DND-41 (cell line): ENCODE data around the gene CEBPB.

ENCODE experiments used
- ATAC-seq: fragments of 200-7000 bp; cut with Tn5 transposase; 3 replicates; pipeline ENCODE4 v1.9.1; 2021; ENCODE audit warnings: low read depth; ENCODE audit not compliant: insufficient read depth
- DNase-seq: peaks from one replicate; pipeline ENCODE4 v3.0.0-alpha.2; 2020
- H2AFZ ChIP-seq: 2 replicates; pipeline ENCODE4 v1.6.0; 2012; ENCODE audit warnings: low read depth, low read length
- H3K27ac ChIP-seq: 2 replicates; pipeline ENCODE4 v1.5.1; 2012; ENCODE audit warnings: low read length, inconsistent platforms
- H3K27me3 ChIP-seq: fragments of 200-600 bp; sonication (generic); 2 replicates; pipeline ENCODE4 v1.6.0; 2012; ENCODE audit warnings: low read length, mild to moderate bottlenecking, inconsistent platforms; ENCODE audit not compliant: insufficient read depth, poor library complexity
- H3K36me3 ChIP-seq: 2 replicates; pipeline ENCODE4 v1.5.1; 2012; ENCODE audit warnings: low read length, inconsistent platforms; ENCODE audit not compliant: insufficient read depth
- H3K4me1 ChIP-seq: 2 replicates; pipeline ENCODE4 v1.5.1; 2012; ENCODE audit warnings: mild to moderate bottlenecking, low read length; ENCODE audit not compliant: insufficient read depth
- H3K4me2 ChIP-seq: 2 replicates; pipeline ENCODE4 v1.6.0; 2012; ENCODE audit warnings: mild to moderate bottlenecking, moderate library complexity, low read length, inconsistent platforms; ENCODE audit not compliant: insufficient read depth
- H3K4me3 ChIP-seq, 2 experiments: fragments of 200-600 bp in 1 of 2; shearing (Covaris generic) in 1 of 2; 2 replicates each; pipeline ENCODE4 v1.5.1; 2012 to 2016; ENCODE audit warnings: inconsistent platforms in 2 of 2, low read length in 2 of 2, mild to moderate bottlenecking in 2 of 2, low read depth in 1 of 2, moderate library complexity in 1 of 2
- H3K79me2 ChIP-seq: 2 replicates; pipeline ENCODE4 v1.6.0; 2012; ENCODE audit warnings: low read length, inconsistent platforms; ENCODE audit not compliant: insufficient read depth
- H3K9ac ChIP-seq: 2 replicates; pipeline ENCODE4 v1.6.0; 2012; ENCODE audit warnings: low read depth, mild to moderate bottlenecking, inconsistent platforms, low read length, moderate library complexity
- H3K9me3 ChIP-seq: 2 replicates; pipeline ENCODE4 v1.5.1; 2012; ENCODE audit warnings: low read length, moderate library complexity, mild to moderate bottlenecking, inconsistent platforms; ENCODE audit not compliant: insufficient read depth, severe bottlenecking
- H4K20me1 ChIP-seq: 2 replicates; pipeline ENCODE4 v1.6.0; 2012; ENCODE audit warnings: low read length; ENCODE audit not compliant: insufficient read depth
- EZH2 ChIP-seq: IDR thresholded peaks from 3 replicates; pipeline ENCODE4 v1.6.1; 2012; ENCODE audit warnings: borderline replicate concordance, low read depth, mild to moderate bottlenecking, moderate library complexity, low read length, inconsistent platforms; ENCODE audit not compliant: severe bottlenecking
- TF ChIP-seq, protein P1 (sequence below): IDR thresholded peaks from 2 replicates; pipeline ENCODE4 v1.5.1; 2012; ENCODE audit warnings: borderline replicate concordance, low read length, moderate library complexity, mild to moderate bottlenecking; ENCODE audit not compliant: poor library complexity, severe bottlenecking; ENCODE audit errors: extremely low read depth

Gene CEBPB

DNA sequence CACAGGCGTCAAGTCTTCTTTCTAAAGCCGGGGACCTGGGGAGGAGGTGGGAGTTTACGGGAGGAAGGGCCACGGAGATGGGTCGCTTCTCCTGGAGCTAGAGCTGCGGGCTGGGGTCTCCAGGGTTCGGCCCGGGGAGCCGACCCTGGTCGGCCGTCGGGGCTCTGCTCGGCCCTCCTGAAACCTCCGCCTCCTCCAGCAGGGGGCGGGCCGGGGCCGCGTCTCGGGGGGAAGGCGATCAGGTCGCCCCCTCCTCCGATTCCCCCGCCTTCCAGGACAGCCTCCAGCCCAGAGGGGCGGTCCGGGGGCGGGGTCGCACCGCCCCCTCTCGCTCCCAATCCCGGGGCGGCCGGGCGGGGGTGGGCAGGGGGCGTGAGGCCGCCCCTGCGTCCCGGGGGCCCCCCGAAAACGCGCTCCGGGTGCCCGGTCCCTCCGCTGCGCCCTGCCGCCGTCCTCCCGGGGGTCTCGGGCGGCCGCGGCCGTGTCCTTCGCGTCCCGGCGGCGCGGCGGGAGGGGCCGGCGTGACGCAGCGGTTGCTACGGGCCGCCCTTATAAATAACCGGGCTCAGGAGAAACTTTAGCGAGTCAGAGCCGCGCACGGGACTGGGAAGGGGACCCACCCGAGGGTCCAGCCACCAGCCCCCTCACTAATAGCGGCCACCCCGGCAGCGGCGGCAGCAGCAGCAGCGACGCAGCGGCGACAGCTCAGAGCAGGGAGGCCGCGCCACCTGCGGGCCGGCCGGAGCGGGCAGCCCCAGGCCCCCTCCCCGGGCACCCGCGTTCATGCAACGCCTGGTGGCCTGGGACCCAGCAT lies at the start of gene CEBPB:
CEBPB (plus strand) TSS at position 580 of the 814 bp plus-strand sequence; CDS start at position 784, 204 bp downstream.
- Histone ChIP-seq H3K9me3 (no peaks in the 10 kb centered on the region), H3K27ac (peak within 1 kb of the TSS; percentile 90), H3K9ac (peak within 1 kb of the TSS; percentile 81), H3K36me3 (peaks cover 24% of the 10 kb centered on the region), H3K79me2 (peaks cover 43% of the 10 kb centered on the region), H3K4me2 (peak within 1 kb of the TSS; percentile 99), H2AFZ (peak within 1 kb of the TSS; percentile 90), H4K20me1 (peaks cover 37% of the 10 kb centered on the region), H3K27me3 (no peaks in the 10 kb centered on the region), H3K4me3 (peak within 1 kb of the TSS; percentile 49 to 70), H3K4me1 (peaks cover 26% of the 10 kb centered on the region)
- DNase-seq (peak; percentile 91), ATAC-seq (peak; percentile 68)
- TF ChIP-seq EZH2 = no peak
- TF ChIP-seq, protein P1, sequence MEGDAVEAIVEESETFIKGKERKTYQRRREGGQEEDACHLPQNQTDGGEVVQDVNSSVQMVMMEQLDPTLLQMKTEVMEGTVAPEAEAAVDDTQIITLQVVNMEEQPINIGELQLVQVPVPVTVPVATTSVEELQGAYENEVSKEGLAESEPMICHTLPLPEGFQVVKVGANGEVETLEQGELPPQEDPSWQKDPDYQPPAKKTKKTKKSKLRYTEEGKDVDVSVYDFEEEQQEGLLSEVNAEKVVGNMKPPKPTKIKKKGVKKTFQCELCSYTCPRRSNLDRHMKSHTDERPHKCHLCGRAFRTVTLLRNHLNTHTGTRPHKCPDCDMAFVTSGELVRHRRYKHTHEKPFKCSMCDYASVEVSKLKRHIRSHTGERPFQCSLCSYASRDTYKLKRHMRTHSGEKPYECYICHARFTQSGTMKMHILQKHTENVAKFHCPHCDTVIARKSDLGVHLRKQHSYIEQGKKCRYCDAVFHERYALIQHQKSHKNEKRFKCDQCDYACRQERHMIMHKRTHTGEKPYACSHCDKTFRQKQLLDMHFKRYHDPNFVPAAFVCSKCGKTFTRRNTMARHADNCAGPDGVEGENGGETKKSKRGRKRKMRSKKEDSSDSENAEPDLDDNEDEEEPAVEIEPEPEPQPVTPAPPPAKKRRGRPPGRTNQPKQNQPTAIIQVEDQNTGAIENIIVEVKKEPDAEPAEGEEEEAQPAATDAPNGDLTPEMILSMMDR = peak; percentile 91

DNA sequence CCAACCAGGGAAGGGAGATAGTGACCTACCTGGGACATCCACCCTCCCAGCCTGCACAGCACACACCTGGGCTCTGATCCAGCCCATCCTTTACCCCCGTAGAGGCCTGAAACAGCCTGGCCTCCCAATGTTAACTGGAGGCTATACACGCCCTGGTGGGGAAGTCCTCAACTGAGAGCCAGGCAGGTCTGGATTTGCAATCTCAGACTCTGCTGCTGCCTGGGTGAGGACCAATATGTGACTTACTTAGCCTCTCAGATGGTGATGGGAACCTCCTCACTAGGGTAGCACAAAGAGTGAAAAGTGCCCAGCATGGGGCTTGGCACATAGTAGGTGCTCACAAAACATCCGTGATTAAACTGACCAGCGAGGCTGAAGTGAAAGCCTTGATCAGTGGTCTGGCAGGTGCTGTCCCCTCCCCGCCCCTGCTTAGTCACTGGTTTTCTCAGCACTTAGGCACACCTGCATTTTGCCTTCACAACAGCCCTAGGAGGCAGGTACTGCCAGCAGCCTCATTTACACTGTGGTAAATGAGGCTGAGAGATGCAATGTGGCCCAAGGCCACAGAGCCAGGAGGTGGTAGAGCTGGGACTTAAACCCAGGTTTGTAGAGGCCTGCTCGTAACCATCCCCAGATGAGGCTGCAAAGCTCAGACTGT lies 49.5 kb upstream of the CEBPB start:
- ATAC-seq (no peak), DNase-seq (no peak)
- Histone ChIP-seq H3K4me1 (peaks cover 4% of the 10 kb centered on the region), H3K9ac (no peak overlapping the region), H3K4me2 (no peak overlapping the region), H3K27me3 (no peaks in the 10 kb centered on the region), H3K9me3 (no peaks in the 10 kb centered on the region), H2AFZ (no peak overlapping the region), H3K27ac (no peak overlapping the region; the same call in 1 of the 2 replicates), H3K36me3 (peaks cover 70% of the 10 kb centered on the region), H3K79me2 (peaks cover 71% of the 10 kb centered on the region), H4K20me1 (peaks cover 50% of the 10 kb centered on the region), H3K4me3 (no peak overlapping the region)
- TF ChIP-seq EZH2 = no peak
- TF ChIP-seq, protein P1 = no peak

DNA sequence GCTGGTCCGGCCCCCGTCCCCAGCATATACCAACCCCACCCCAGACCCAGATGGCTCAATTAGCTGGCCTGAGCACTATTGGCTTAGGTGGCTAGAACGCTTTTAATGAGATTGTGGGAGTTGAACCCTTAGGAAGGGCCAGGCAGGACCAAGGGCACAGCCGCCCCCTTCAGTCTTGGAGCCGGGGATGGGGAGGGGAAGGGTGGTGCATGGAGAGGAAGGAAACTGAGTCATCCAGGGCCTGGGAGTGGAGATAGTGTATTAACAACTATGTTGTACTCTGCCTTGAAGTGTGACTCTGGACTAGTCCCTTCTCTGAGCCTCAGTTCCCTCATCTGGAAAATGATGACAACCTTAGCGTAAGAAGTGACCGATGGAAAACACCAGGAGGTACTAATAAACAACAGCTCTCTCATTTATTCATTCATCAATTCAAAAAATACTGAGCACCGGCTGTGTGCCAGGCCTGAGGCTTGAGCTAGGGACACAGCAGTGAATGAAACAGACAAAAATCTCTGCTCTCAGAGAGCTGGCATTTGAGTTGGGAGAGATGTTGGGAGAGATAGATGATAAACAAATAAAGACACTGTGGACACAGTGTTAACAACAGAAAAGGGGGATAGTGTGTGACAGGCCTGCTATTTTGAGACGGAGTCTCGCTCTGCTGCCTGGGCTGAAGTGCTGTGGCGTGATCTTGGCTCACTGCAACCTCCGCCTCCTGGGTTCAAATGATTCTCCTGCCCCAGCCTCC lies 48.6 kb upstream of the CEBPB start:
- H4K20me1 ChIP-seq = peaks cover 49% of the 10 kb centered on the region
- peaks cover 13% of the 10 kb centered on the region for H3K4me1 ChIP-seq
- no peak overlapping the region for H3K4me3 ChIP-seq
- no peak overlapping the region for H3K9ac ChIP-seq
- ATAC-seq (no peak), DNase-seq (no peak)
- H2AFZ ChIP-seq = no peak overlapping the region
- no peak overlapping the region for H3K27ac ChIP-seq
- no peak overlapping the region for H3K4me2 ChIP-seq
- TF ChIP-seq, protein P1 = no peak
- TF ChIP-seq EZH2 = no peak
- no peaks in the 10 kb centered on the region for H3K9me3 ChIP-seq
- peaks cover 72% of the 10 kb centered on the region for H3K36me3 ChIP-seq
- no peaks in the 10 kb centered on the region for H3K27me3 ChIP-seq
- H3K79me2 ChIP-seq = peaks cover 78% of the 10 kb centered on the region
